DND-41 (cell line): ENCODE results near the gene MAP2K2.

ENCODE experiments used
- ATAC-seq: fragments of 200-7000 bp; cut with Tn5 transposase; 3 replicates; pipeline ENCODE4 v1.9.1; 2021; ENCODE audit warnings: low read depth; ENCODE audit not compliant: insufficient read depth
- DNase-seq: peaks from one replicate; pipeline ENCODE4 v3.0.0-alpha.2; 2020
- H2AFZ ChIP-seq: 2 replicates; pipeline ENCODE4 v1.6.0; 2012; ENCODE audit warnings: low read depth, low read length
- H3K27ac ChIP-seq: 2 replicates; pipeline ENCODE4 v1.5.1; 2012; ENCODE audit warnings: low read length, inconsistent platforms
- H3K27me3 ChIP-seq: fragments of 200-600 bp; sonication (generic); 2 replicates; pipeline ENCODE4 v1.6.0; 2012; ENCODE audit warnings: low read length, mild to moderate bottlenecking, inconsistent platforms; ENCODE audit not compliant: insufficient read depth, poor library complexity
- H3K36me3 ChIP-seq: 2 replicates; pipeline ENCODE4 v1.5.1; 2012; ENCODE audit warnings: low read length, inconsistent platforms; ENCODE audit not compliant: insufficient read depth
- H3K4me1 ChIP-seq: 2 replicates; pipeline ENCODE4 v1.5.1; 2012; ENCODE audit warnings: mild to moderate bottlenecking, low read length; ENCODE audit not compliant: insufficient read depth
- H3K4me2 ChIP-seq: 2 replicates; pipeline ENCODE4 v1.6.0; 2012; ENCODE audit warnings: mild to moderate bottlenecking, moderate library complexity, low read length, inconsistent platforms; ENCODE audit not compliant: insufficient read depth
- H3K4me3 ChIP-seq, 2 experiments: fragments of 200-600 bp in 1 of 2; shearing (Covaris generic) in 1 of 2; 2 replicates each; pipeline ENCODE4 v1.5.1; 2012 to 2016; ENCODE audit warnings: inconsistent platforms in 2 of 2, low read length in 2 of 2, mild to moderate bottlenecking in 2 of 2, low read depth in 1 of 2, moderate library complexity in 1 of 2
- H3K79me2 ChIP-seq: 2 replicates; pipeline ENCODE4 v1.6.0; 2012; ENCODE audit warnings: low read length, inconsistent platforms; ENCODE audit not compliant: insufficient read depth
- H3K9ac ChIP-seq: 2 replicates; pipeline ENCODE4 v1.6.0; 2012; ENCODE audit warnings: low read depth, mild to moderate bottlenecking, inconsistent platforms, low read length, moderate library complexity
- H3K9me3 ChIP-seq: 2 replicates; pipeline ENCODE4 v1.5.1; 2012; ENCODE audit warnings: low read length, moderate library complexity, mild to moderate bottlenecking, inconsistent platforms; ENCODE audit not compliant: insufficient read depth, severe bottlenecking
- H4K20me1 ChIP-seq: 2 replicates; pipeline ENCODE4 v1.6.0; 2012; ENCODE audit warnings: low read length; ENCODE audit not compliant: insufficient read depth
- EZH2 ChIP-seq: IDR thresholded peaks from 3 replicates; pipeline ENCODE4 v1.6.1; 2012; ENCODE audit warnings: borderline replicate concordance, low read depth, mild to moderate bottlenecking, moderate library complexity, low read length, inconsistent platforms; ENCODE audit not compliant: severe bottlenecking
- TF ChIP-seq, protein P1 (sequence below): IDR thresholded peaks from 2 replicates; pipeline ENCODE4 v1.5.1; 2012; ENCODE audit warnings: borderline replicate concordance, low read length, moderate library complexity, mild to moderate bottlenecking; ENCODE audit not compliant: poor library complexity, severe bottlenecking; ENCODE audit errors: extremely low read depth

MAP2K2 gene

DNA sequence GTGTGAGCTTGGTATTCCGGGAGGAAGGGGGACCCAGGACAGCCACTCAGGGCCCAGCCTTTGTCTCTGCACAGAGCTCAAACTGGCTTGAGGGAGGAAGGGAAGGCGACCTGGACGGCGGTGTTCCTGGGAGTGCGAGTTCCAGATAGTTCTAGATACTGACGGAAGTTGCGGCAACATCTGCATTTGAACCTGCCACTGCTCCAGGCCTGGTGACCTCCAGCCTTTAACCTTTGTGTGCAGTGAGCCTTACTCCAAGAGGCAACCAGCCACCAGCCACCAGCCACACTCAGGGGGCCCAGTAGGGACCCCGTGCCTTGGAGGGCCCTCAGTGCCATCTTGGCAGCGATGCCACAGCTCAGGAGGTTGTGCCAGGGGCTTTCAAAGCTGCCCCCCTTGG, 41.8 kb downstream of the MAP2K2 start:
- H3K4me2 ChIP-seq, result no peak overlapping the region

DNA sequence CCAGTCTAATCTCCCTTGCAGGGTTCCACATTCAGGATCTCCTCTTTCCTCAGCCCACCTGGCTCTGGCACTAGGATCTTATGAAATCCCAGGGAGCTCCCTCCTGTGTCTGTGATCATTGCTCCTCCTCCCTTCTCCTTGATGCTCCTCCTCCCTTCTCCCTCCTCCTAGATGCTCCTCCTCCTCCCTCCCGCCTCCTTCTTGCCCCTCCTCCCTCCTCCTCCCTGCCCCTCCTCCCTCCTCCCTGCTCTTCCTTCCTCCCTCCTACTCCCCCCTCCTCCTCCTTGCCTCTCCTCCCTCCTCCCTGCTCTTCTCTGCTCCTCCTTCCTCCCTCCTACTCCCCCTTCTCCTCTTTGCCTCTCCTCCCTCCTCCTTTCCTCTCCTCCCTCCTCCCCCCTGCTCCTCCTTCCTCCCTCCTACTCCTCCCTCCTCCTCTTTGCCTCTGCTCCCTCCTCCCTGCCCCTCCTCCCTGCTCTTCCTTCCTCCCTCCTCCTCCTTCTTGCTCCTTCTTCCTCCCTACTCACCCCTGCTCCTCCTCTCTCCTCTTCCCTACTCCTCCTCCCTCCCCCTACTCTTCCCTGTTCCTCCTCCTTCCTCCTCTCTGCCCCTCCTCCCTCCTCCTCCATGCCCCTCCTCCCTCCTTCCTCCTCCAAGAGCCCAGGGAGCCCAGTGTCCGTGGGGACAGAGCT, 42.3 kb downstream of the MAP2K2 start:
- ATAC-seq (no peak), DNase-seq (no peak)
- no peaks in the 10 kb centered on the region for H3K27me3 ChIP-seq
- H3K4me3 ChIP-seq, result no peak overlapping the region
- H3K79me2 ChIP-seq, result no peaks in the 10 kb centered on the region
- no peak overlapping the region for H3K9ac ChIP-seq
- H3K4me1 ChIP-seq, result peaks cover 20% of the 10 kb centered on the region
- TF ChIP-seq EZH2, result no peak
- TF ChIP-seq, protein P1, sequence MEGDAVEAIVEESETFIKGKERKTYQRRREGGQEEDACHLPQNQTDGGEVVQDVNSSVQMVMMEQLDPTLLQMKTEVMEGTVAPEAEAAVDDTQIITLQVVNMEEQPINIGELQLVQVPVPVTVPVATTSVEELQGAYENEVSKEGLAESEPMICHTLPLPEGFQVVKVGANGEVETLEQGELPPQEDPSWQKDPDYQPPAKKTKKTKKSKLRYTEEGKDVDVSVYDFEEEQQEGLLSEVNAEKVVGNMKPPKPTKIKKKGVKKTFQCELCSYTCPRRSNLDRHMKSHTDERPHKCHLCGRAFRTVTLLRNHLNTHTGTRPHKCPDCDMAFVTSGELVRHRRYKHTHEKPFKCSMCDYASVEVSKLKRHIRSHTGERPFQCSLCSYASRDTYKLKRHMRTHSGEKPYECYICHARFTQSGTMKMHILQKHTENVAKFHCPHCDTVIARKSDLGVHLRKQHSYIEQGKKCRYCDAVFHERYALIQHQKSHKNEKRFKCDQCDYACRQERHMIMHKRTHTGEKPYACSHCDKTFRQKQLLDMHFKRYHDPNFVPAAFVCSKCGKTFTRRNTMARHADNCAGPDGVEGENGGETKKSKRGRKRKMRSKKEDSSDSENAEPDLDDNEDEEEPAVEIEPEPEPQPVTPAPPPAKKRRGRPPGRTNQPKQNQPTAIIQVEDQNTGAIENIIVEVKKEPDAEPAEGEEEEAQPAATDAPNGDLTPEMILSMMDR, result no peak
- H3K4me2 ChIP-seq, result no peak overlapping the region
- H3K36me3 ChIP-seq, result no peaks in the 10 kb centered on the region
- H3K27ac ChIP-seq, result no peak overlapping the region; the same call in 1 of the 2 replicates
- no peaks in the 10 kb centered on the region for H3K9me3 ChIP-seq
- no peaks in the 10 kb centered on the region for H4K20me1 ChIP-seq
- no peak overlapping the region for H2AFZ ChIP-seq

More for the DNA sequence above, 41.8 kb downstream of the MAP2K2 start:
- TF ChIP-seq, protein P1, result no peak
- TF ChIP-seq EZH2, result no peak
- Histone ChIP-seq H3K4me3 (no peak overlapping the region), H4K20me1 (no peaks in the 10 kb centered on the region), H2AFZ (no peak overlapping the region), H3K27me3 (no peaks in the 10 kb centered on the region), H3K79me2 (no peaks in the 10 kb centered on the region), H3K9ac (no peak overlapping the region), H3K27ac (no peak overlapping the region; the same call in 1 of the 2 replicates), H3K4me1 (peaks cover 17% of the 10 kb centered on the region), H3K36me3 (no peaks in the 10 kb centered on the region), H3K9me3 (no peaks in the 10 kb centered on the region)
- DNase-seq (no peak), ATAC-seq (0 out of 3 replicates have a peak, but pooled peaks have one; percentile 13)

DNA sequence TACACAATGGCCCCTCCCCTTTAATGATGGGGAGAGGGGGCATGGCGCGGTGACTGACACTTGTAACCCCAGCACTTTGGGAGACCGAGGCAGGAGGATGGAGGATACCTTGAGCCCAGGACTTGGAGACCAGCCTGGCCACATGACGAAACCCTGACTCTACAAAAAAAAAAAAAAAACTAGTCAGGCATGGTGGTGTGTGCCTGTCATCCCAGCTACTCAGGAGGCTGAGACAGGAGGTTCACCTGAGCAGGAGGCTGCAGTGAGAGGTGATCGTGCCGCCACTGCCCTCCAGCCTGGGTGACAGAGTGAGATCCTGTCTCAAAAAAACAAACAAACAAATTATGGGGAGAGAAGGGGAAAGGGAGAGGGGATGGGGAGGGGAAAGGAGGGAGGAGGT, 43.4 kb downstream of the MAP2K2 start:
- DNase-seq, result no peak
- no peak overlapping the region for H2AFZ ChIP-seq
- ATAC-seq, result no peak
- no peak overlapping the region for H3K4me3 ChIP-seq
- no peaks in the 10 kb centered on the region for H3K27me3 ChIP-seq
- no peak overlapping the region for H3K4me2 ChIP-seq
- no peaks in the 10 kb centered on the region for H3K36me3 ChIP-seq
- no peak for TF ChIP-seq EZH2
- TF ChIP-seq, protein P1, result no peak
- no peak overlapping the region for H3K27ac ChIP-seq
- no peaks in the 10 kb centered on the region for H4K20me1 ChIP-seq
- peaks cover 20% of the 10 kb centered on the region for H3K4me1 ChIP-seq
- no peaks in the 10 kb centered on the region for H3K79me2 ChIP-seq
- no peaks in the 10 kb centered on the region for H3K9me3 ChIP-seq
- H3K9ac ChIP-seq, result no peak overlapping the region
